GDM1 (cell line): Measurements from ENCODE around the gene SIGLEC11.
"Not testable (repeated sequence)": the region's sequence is repeated elsewhere in the genome, so short reads cannot be mapped to it uniquely, and the experiment has no call there.

Experiments used
- DNase-seq: peaks from one replicate; lab custom pipeline; 2025; lab: John Stamatoyannopoulos, UW

SIGLEC11 gene

GRCh38 chr19:49981603-49982593, 20.9 kb upstream of the SIGLEC11 start:
- DNase-seq: no peak

GRCh38 chr19:49978324-49978723, 17.4 kb upstream of the SIGLEC11 start:
- DNase-seq: no peak

- DNase-seq: no peak
These were observed 16.9 kb upstream of the SIGLEC11 start for GRCh38 chr19:49977881-49978280.

- no peak for DNase-seq
These were observed 16.1 kb upstream of the SIGLEC11 start for GRCh38 chr19:49977076-49977475.

GRCh38 chr19:49976496-49976895, 15.5 kb upstream of the SIGLEC11 start:
- no peak for DNase-seq

GRCh38 chr19:49975051-49975450, 14.1 kb upstream of the SIGLEC11 start:
- DNase-seq: no peak

GRCh38 chr19:49973987-49974386, 13.0 kb upstream of the SIGLEC11 start:
- no peak for DNase-seq

GRCh38 chr19:49972841-49973240, 11.9 kb upstream of the SIGLEC11 start:
- no peak for DNase-seq

- DNase-seq: no peak
These were observed 11.0 kb upstream of the SIGLEC11 start for GRCh38 chr19:49971991-49972411.

- peak; percentile 7 for DNase-seq
These were observed 8.4 kb upstream of the SIGLEC11 start for GRCh38 chr19:49969355-49969754.

GRCh38 chr19:49968279-49968922, 7.4 kb upstream of the SIGLEC11 start:
- no peak for DNase-seq

- DNase-seq: not testable (repeated sequence)
These were observed 1.1 kb downstream of the SIGLEC11 start for GRCh38 chr19:49959892-49960291.

GRCh38 chr19:49958596-49958995, 2.4 kb downstream of the SIGLEC11 start:
- not testable (repeated sequence) for DNase-seq

- not testable (repeated sequence) for DNase-seq
These were observed 2.8 kb downstream of the SIGLEC11 start for GRCh38 chr19:49958144-49958543.

- no peak for DNase-seq
These were observed 3.6 kb downstream of the SIGLEC11 start for GRCh38 chr19:49957262-49957915.

GRCh38 chr19:49956115-49956495, 4.9 kb downstream of the SIGLEC11 start:
- no peak for DNase-seq

GRCh38 chr19:49954933-49955332, 6.0 kb downstream of the SIGLEC11 start:
- DNase-seq: no peak

GRCh38 chr19:49954092-49954829, 6.7 kb downstream of the SIGLEC11 start:
- DNase-seq: peak; percentile 25

- DNase-seq: no peak
These were observed 7.6 kb downstream of the SIGLEC11 start for GRCh38 chr19:49953416-49953815.

GRCh38 chr19:49952906-49953305, 8.1 kb downstream of the SIGLEC11 start:
- no peak for DNase-seq

GRCh38 chr19:49952479-49952836, 8.5 kb downstream of the SIGLEC11 start:
- no peak for DNase-seq
